ENCODE results near the gene NPW.

The NPW gene

GRCh38 chr16:2037115-2037514, 17.5 kb downstream of the NPW start:
- no peak for DNase-seq

- DNase-seq: no peak
Measured at GRCh38 chr16:2037647-2038381, 18.2 kb downstream of the NPW start.

- DNase-seq: peak; percentile 53
Measured at GRCh38 chr16:2038382-2039231, 19.0 kb downstream of the NPW start.

GRCh38 chr16:2039274-2040031, 19.9 kb downstream of the NPW start:
- DNase-seq: peak; percentile 98

GRCh38 chr16:2040041-2040786, 20.6 kb downstream of the NPW start:
- peak; percentile 50 for DNase-seq

- peak; percentile 89 for DNase-seq
Measured at GRCh38 chr16:2040787-2041522, 21.4 kb downstream of the NPW start.

GRCh38 chr16:2042171-2042985, 22.8 kb downstream of the NPW start:
- DNase-seq: peak; percentile 97

- DNase-seq: peak; percentile 97
Measured at GRCh38 chr16:2042986-2043666, 23.5 kb downstream of the NPW start.

- peak; percentile 96 for DNase-seq
Measured at GRCh38 chr16:2043667-2044451, 24.3 kb downstream of the NPW start.

GRCh38 chr16:2044541-2044940, 25.0 kb downstream of the NPW start:
- peak; percentile 78 for DNase-seq

GRCh38 chr16:2045965-2046892, 26.6 kb downstream of the NPW start:
- DNase-seq: no peak

- peak; percentile 83 for DNase-seq
Measured at GRCh38 chr16:2046893-2047329, 27.3 kb downstream of the NPW start.

GRCh38 chr16:2047330-2048115, 27.9 kb downstream of the NPW start, which contains the start of the genes NTHL1 and TSC2:
Gene NTHL1 (minus strand): TSS chr16:2047834. CDS start chr16:2047823, 11 bp downstream.
Gene TSC2 (plus strand): TSS chr16:2047985. CDS start chr16:2048616, 631 bp downstream.
- DNase-seq: peak; percentile 96

GRCh38 chr16:2048116-2048543, 28.5 kb downstream of the NPW start:
- peak; percentile 56 for DNase-seq

- DNase-seq: no peak
Measured at GRCh38 chr16:2053211-2053610, 33.6 kb downstream of the NPW start.

GRCh38 chr16:2053897-2054296, 34.3 kb downstream of the NPW start:
- no peak for DNase-seq

Measured in DMS53 (cell line).